ENCODE measurements around the gene PCNX3. TPM values are rescaled to one million over a fixed set of nuclear protein-coding genes. Genes with fewer than 3 reads are reported as not detected.
"Not testable (repeated sequence)": the region's sequence is repeated elsewhere in the genome, so short reads cannot be mapped to it uniquely, and the experiment has no call there.

The PCNX3 gene
- polyA plus RNA-seq, 1 experiment: 19.7 TPM

DNA sequence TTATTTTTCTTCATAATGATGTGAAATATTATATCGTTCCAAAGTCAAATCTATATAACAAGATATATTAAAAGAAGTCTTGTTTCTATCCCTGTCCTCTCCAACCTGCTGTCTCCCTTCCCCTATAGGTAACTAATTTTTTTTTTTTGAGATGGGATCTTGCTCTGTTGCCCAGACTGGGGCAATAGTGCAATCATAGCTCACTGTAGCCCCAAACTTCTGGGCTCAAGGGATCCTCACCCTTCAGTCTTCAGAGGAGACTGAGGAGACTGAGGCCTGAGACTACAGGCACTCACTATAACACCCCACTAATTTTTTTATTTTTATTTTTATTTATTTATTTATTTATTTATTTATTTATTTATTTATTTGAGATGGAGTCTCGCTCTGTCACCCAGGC, 57.4 kb downstream of the PCNX3 start:
- DNase-seq (ENCODE audit: low read depth): no peak
- POLR2A ChIA-PET: no interaction called here
- Histone ChIP-seq H3K36me3 (ENCODE audit: control insufficient read depth, insufficient read depth, low read length) (no peaks in the 10 kb centered on the region), H3K4me3 (ENCODE audit: low read depth, low read length) (no peak overlapping the region), H3K27me3 (ENCODE audit: control insufficient read depth, insufficient read depth, low read length) (no peaks in the 10 kb centered on the region)
- CTCF ChIA-PET: no interaction called here
- TF ChIP-seq, protein P1, sequence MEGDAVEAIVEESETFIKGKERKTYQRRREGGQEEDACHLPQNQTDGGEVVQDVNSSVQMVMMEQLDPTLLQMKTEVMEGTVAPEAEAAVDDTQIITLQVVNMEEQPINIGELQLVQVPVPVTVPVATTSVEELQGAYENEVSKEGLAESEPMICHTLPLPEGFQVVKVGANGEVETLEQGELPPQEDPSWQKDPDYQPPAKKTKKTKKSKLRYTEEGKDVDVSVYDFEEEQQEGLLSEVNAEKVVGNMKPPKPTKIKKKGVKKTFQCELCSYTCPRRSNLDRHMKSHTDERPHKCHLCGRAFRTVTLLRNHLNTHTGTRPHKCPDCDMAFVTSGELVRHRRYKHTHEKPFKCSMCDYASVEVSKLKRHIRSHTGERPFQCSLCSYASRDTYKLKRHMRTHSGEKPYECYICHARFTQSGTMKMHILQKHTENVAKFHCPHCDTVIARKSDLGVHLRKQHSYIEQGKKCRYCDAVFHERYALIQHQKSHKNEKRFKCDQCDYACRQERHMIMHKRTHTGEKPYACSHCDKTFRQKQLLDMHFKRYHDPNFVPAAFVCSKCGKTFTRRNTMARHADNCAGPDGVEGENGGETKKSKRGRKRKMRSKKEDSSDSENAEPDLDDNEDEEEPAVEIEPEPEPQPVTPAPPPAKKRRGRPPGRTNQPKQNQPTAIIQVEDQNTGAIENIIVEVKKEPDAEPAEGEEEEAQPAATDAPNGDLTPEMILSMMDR (IDR thresholded peaks at IDR 0.05; ENCODE audit: insufficient read depth, low read depth, low read length): no peak

GRCh38 chr11:65680192-65680743, 64.7 kb downstream of the PCNX3 start:
- H3K36me3 ChIP-seq (ENCODE audit: control insufficient read depth, insufficient read depth, low read length): no peaks in the 10 kb centered on the region
- DNase-seq (ENCODE audit: low read depth): no peak
- CTCF ChIA-PET: no interaction called here
- H3K4me3 ChIP-seq (ENCODE audit: low read depth, low read length): no peak overlapping the region
- H3K27me3 ChIP-seq (ENCODE audit: control insufficient read depth, insufficient read depth, low read length): peaks cover 9% of the 10 kb centered on the region
- POLR2A ChIA-PET: no interaction called here
- TF ChIP-seq, protein P1 (IDR thresholded peaks at IDR 0.05; ENCODE audit: insufficient read depth, low read depth, low read length): no peak

- H3K36me3 ChIP-seq (ENCODE audit: control insufficient read depth, insufficient read depth, low read length); H3K27me3 ChIP-seq (ENCODE audit: control insufficient read depth, insufficient read depth, low read length); H3K4me3 ChIP-seq (ENCODE audit: low read depth, low read length); POLR2A ChIA-PET; DNase-seq (ENCODE audit: low read depth): not testable (repeated sequence)
- CTCF ChIA-PET: interaction anchor here (0.6 to 0.8 kb wide), 2 partner anchors 11 to 20 kb away, joined by 3 to 4 read pairs; no protein-coding TSS in a partner anchor
These were observed 67.9 kb downstream of the PCNX3 start for GRCh38 chr11:65683480-65683879.

DNA sequence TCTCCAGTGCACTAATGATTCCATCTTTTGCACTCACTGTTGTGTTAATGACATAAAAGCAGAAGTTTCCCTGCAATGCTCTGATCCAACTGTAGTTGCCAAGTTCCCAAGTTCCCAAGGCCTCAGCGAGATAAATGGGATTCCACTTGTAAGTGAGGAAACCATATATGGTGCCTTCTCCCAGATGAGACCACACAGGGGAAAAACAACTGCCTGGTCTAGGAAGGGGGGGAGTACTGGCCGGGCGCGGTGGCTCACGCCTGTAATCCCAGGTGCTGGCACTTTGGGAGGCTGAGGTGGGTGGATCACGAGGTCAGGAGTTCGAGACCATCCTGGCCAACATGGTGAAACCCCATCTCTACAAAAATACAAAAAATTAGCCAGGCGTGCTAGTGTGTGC, 70.4 kb downstream of the PCNX3 start:
- H3K27me3 ChIP-seq (ENCODE audit: control insufficient read depth, insufficient read depth, low read length): peaks cover 9% of the 10 kb centered on the region
- no peak for DNase-seq (ENCODE audit: low read depth)
- no peak overlapping the region for H3K4me3 ChIP-seq (ENCODE audit: low read depth, low read length)
- H3K36me3 ChIP-seq (ENCODE audit: control insufficient read depth, insufficient read depth, low read length): no peaks in the 10 kb centered on the region
- CTCF ChIA-PET: no interaction called here
- POLR2A ChIA-PET: no interaction called here
- TF ChIP-seq, protein P1 (IDR thresholded peaks at IDR 0.05; ENCODE audit: insufficient read depth, low read depth, low read length): no peak

Small RNAs within 50 kb of the gene (small RNA-seq; reads per million reads assigned to genes)
- gene MIR4489 (ENCODE audit: insufficient read length, low read depth, low replicate concordance) (not detected), gene MIR4690 (ENCODE audit: insufficient read length, low read depth, low replicate concordance) (not detected)

Other genes with a start within 250 kb of the PCNX3 start
- 1.1 and 2.1 TPM in 2 replicates for gene SLC25A45, start 233.1 kb upstream of the PCNX3 start, polyA plus RNA-seq (2011; rRNA removed)
- gene FRMD8, start 229.1 kb upstream of the PCNX3 start, polyA plus RNA-seq (2011; rRNA removed): 15.0 and 21.6 TPM in 2 replicates
- 59.2 and 87.2 TPM in 2 replicates for gene NEAT1, start 193.0 kb upstream of the PCNX3 start, polyA plus RNA-seq (2011; rRNA removed)
- 924 and 1,611 TPM in 2 replicates for gene MALAT1, start 116.7 kb upstream of the PCNX3 start, polyA plus RNA-seq (2011; rRNA removed)
- gene SCYL1, start 90.7 kb upstream of the PCNX3 start, polyA plus RNA-seq (2011; rRNA removed): 81.7 and 134 TPM in 2 replicates
- gene LTBP3, start 57.4 kb upstream of the PCNX3 start, polyA plus RNA-seq (2011; rRNA removed): 37.9 and 77.7 TPM in 2 replicates
- 48.7 and 73.3 TPM in 2 replicates for gene ZNRD2, start 45.3 kb upstream of the PCNX3 start, polyA plus RNA-seq (2011; rRNA removed)
- 38.2 and 56.9 TPM in 2 replicates for gene FAM89B, start 43.2 kb upstream of the PCNX3 start, polyA plus RNA-seq (2011; rRNA removed)
- 17.9 and 30.9 TPM in 2 replicates for gene EHBP1L1, start 39.7 kb upstream of the PCNX3 start, polyA plus RNA-seq (2011; rRNA removed)
- gene KCNK7, start 20.0 kb upstream of the PCNX3 start, polyA plus RNA-seq (2011; rRNA removed): 0.06 and 0.07 TPM in 2 replicates
- gene MAP3K11, start 1.6 kb upstream of the PCNX3 start, polyA plus RNA-seq (2011; rRNA removed): 11.7 and 18.1 TPM in 2 replicates
- 13.4 and 21.6 TPM in 2 replicates for gene SIPA1, start 22.3 kb downstream of the PCNX3 start, polyA plus RNA-seq (2011; rRNA removed)
- 27.6 and 46.2 TPM in 2 replicates for gene RELA, start 47.1 kb downstream of the PCNX3 start, polyA plus RNA-seq (2011; rRNA removed)
- gene KAT5, start 96.5 kb downstream of the PCNX3 start, polyA plus RNA-seq (2011; rRNA removed): 31.4 and 50.9 TPM in 2 replicates
- 28.0 and 33.9 TPM in 2 replicates for gene RNASEH2C, start 105.0 kb downstream of the PCNX3 start, polyA plus RNA-seq (2011; rRNA removed)
- 4.6 and 7.5 TPM in 2 replicates for gene AP5B1, start 165.2 kb downstream of the PCNX3 start, polyA plus RNA-seq (2011; rRNA removed)
- gene OVOL1, start 171.3 kb downstream of the PCNX3 start, polyA plus RNA-seq (2011; rRNA removed): not detected in 2 replicates
- 0.13 and 0.22 TPM in 2 replicates for gene SNX32, start 218.2 kb downstream of the PCNX3 start, polyA plus RNA-seq (2011; rRNA removed)
- 1,912 and 2,736 TPM in 2 replicates for gene CFL1, start 242.4 kb downstream of the PCNX3 start, polyA plus RNA-seq (2011; rRNA removed)
- 31.1 and 63.8 TPM in 2 replicates for gene MUS81, start 244.7 kb downstream of the PCNX3 start, polyA plus RNA-seq (2011; rRNA removed)